HL-60 (cell line): ENCODE results near the gene RALGPS2.

Experiments used
- DNase-seq, 2 experiments: peaks; one replicate each; pipeline ENCODE4 v3.0.0-alpha.2; 2010 to 2020; ENCODE audit warnings: low read depth in 1 of 2, low spot score in 1 of 2
- H3K27ac ChIP-seq: fragments of 250-450 bp; sonication (Bioruptor Pico); replicated peaks from 2 replicates; pipeline ENCODE4 v1.5.1; 2020; ENCODE audit warnings: mild to moderate bottlenecking, moderate library complexity
- H3K27me3 ChIP-seq: fragments of 250-450 bp; sonication (Bioruptor Pico); 2 replicates; pipeline ENCODE4 v1.5.1; 2021; ENCODE audit warnings: mild to moderate bottlenecking, moderate library complexity; ENCODE audit not compliant: insufficient read depth, poor library complexity, severe bottlenecking
- H3K4me3 ChIP-seq: replicated peaks from 2 replicates; pipeline ENCODE4 v1.5.1; 2011; ENCODE audit warnings: mild to moderate bottlenecking, control low read depth, low read length; ENCODE audit not compliant: insufficient read depth
- CTCF ChIP-seq: IDR thresholded peaks from one replicate; pipeline ENCODE4 v1.5.1; 2011; ENCODE audit warnings: low read length, control low read depth, inconsistent platforms; ENCODE audit not compliant: insufficient read depth
- GABPA ChIP-seq: IDR thresholded peaks from 2 replicates; pipeline ENCODE4 v1.6.1; 2012; ENCODE audit warnings: low read depth
- POLR2AphosphoS5 ChIP-seq: IDR thresholded peaks from 2 replicates; pipeline ENCODE4 v1.6.1; 2012; ENCODE audit warnings: low read depth
- REST ChIP-seq: IDR thresholded peaks from 2 replicates; pipeline ENCODE4 v1.6.1; 2012; ENCODE audit warnings: low read depth; ENCODE audit not compliant: insufficient replicate concordance
- SPI1 ChIP-seq: IDR thresholded peaks from 2 replicates; pipeline ENCODE4 v1.6.1; 2012; ENCODE audit warnings: low read depth, mild to moderate bottlenecking, borderline replicate concordance

Gene RALGPS2

GRCh38 chr1:178868706-178869105, 143.7 kb downstream of the RALGPS2 start:
- no peak overlapping the region for H3K4me3 ChIP-seq
- H3K27ac ChIP-seq = no peak overlapping the region
- no peaks in the 10 kb centered on the region for H3K27me3 ChIP-seq
- no peak for DNase-seq
- TF ChIP-seq CTCF (no peak), GABPA (no peak), SPI1 (no peak), REST (no peak), POLR2AphosphoS5 (no peak)

GRCh38 chr1:178869119-178869697, 144.2 kb downstream of the RALGPS2 start:
- no peaks in the 10 kb centered on the region for H3K27me3 ChIP-seq
- no peak overlapping the region for H3K27ac ChIP-seq
- no peak overlapping the region for H3K4me3 ChIP-seq
- no peak for DNase-seq
- no peak for TF ChIP-seq GABPA
- TF ChIP-seq REST = no peak

GRCh38 chr1:178870221-178870620, 145.2 kb downstream of the RALGPS2 start:
- Histone ChIP-seq H3K27me3 (no peaks in the 10 kb centered on the region), H3K4me3 (no peak overlapping the region), H3K27ac (no peak overlapping the region)
- no peak for TF ChIP-seq GABPA
- no peak for TF ChIP-seq POLR2AphosphoS5
- DNase-seq = no peak

- no peak for DNase-seq
- no peak within 1 kb of the TSS for H3K4me3 ChIP-seq
- no peak within 1 kb of the TSS for H3K27ac ChIP-seq
- TF ChIP-seq CTCF = no peak
- no peak for TF ChIP-seq REST
- TF ChIP-seq GABPA = no peak
- no peak for TF ChIP-seq SPI1
- no peak for TF ChIP-seq POLR2AphosphoS5
- H3K27me3 ChIP-seq = no peaks in the 10 kb centered on the region
Measured at GRCh38 chr1:178870944-178871343, 145.9 kb downstream of the RALGPS2 start, which contains the start of gene ANGPTL1. ANGPTL1 (minus strand) TSS chr1:178871077; CDS start chr1:178865776, 5,301 bp downstream.
